NOMO-1 treated with dmso at 0.1 percent for 144 hours (cell line): ENCODE measurements around the gene SAMHD1.
"Not testable (repeated sequence)": the region's sequence is repeated elsewhere in the genome, so short reads cannot be mapped to it uniquely, and the experiment has no call there.

Experiments used
- DNase-seq: peaks from one replicate; lab custom pipeline; 2025; ENCODE audit not compliant: unreplicated experiment; lab: John Stamatoyannopoulos, UW

The SAMHD1 gene

GRCh38 chr20:36856691-36857635 is 94.5 kb downstream of the SAMHD1 start:
- DNase-seq: no peak

- no peak for DNase-seq
Measured at GRCh38 chr20:36856195-36856594, 95.3 kb downstream of the SAMHD1 start.

GRCh38 chr20:36855241-36855657 is 96.3 kb downstream of the SAMHD1 start:
- no peak for DNase-seq

- no peak for DNase-seq
Measured at GRCh38 chr20:36854348-36855240, 96.9 kb downstream of the SAMHD1 start.

- DNase-seq: no peak
Measured at GRCh38 chr20:36852187-36852586, 99.3 kb downstream of the SAMHD1 start.

GRCh38 chr20:36851490-36851889 is 100.0 kb downstream of the SAMHD1 start:
- DNase-seq: no peak

GRCh38 chr20:36850759-36851158 is 100.7 kb downstream of the SAMHD1 start:
- no peak for DNase-seq

GRCh38 chr20:36849333-36850065 is 102.0 kb downstream of the SAMHD1 start:
- no peak for DNase-seq

GRCh38 chr20:36848677-36849076 is 102.8 kb downstream of the SAMHD1 start:
- no peak for DNase-seq

GRCh38 chr20:36848078-36848660 is 103.3 kb downstream of the SAMHD1 start:
- DNase-seq: no peak

GRCh38 chr20:36847710-36848040 is 103.8 kb downstream of the SAMHD1 start:
- no peak for DNase-seq

- DNase-seq: no peak
Measured at GRCh38 chr20:36847009-36847709, 104.3 kb downstream of the SAMHD1 start.

GRCh38 chr20:36845288-36845971 is 106.1 kb downstream of the SAMHD1 start:
- DNase-seq: no peak

GRCh38 chr20:36841030-36841429 is 110.5 kb downstream of the SAMHD1 start:
- not testable (repeated sequence) for DNase-seq
